HepG2 (cell line): Measurements from ENCODE around the gene HLA-B. TPM values are rescaled to one million over a fixed set of nuclear protein-coding genes. Genes with fewer than 3 reads are reported as not detected.

Experiments
- ARID5B ChIP-seq: IDR thresholded peaks from 2 replicates; pipeline ENCODE4 v1.4.0; 2020; ENCODE audit warnings: mild to moderate bottlenecking, missing genetic modification reagents
- ASH2L ChIP-seq: fragments of 300-600, 200-600 bp; sonication (generic); IDR thresholded peaks from 2 replicates; pipeline ENCODE4 v1.7.0; 2017; ENCODE audit warnings: low read depth, mild to moderate bottlenecking, moderate library complexity, mixed read lengths, low read length; ENCODE audit not compliant: insufficient read length
- CREB1 ChIP-seq, 2 experiments: fragments of 450-650 bp in 1 of 2; IDR thresholded peaks; 2 replicates each; pipeline ENCODE4 v1.6.1; 2016 to 2017; ENCODE audit warnings: control low read depth in 1 of 2, mild to moderate bottlenecking in 1 of 2, missing compliant biosample characterization in 1 of 2, missing genetic modification characterization in 1 of 2
- FOSL1 ChIP-seq: sonication (generic); formaldehyde crosslinking; IDR thresholded peaks from 2 replicates; pipeline ENCODE4 v1.9.0; 2021; ENCODE audit warnings: missing genetic modification reagents, borderline replicate concordance
- GATAD2A ChIP-seq: IDR thresholded peaks from 2 replicates; pipeline ENCODE4 v1.6.1; 2016
- JUNB ChIP-seq: sonication (generic); formaldehyde crosslinking; IDR thresholded peaks from 2 replicates; pipeline ENCODE4 v1.8.0; 2022; ENCODE audit warnings: missing genetic modification reagents, mild to moderate bottlenecking, borderline replicate concordance
- KDM2A ChIP-seq: sonication (generic); formaldehyde crosslinking; IDR thresholded peaks from 2 replicates; pipeline ENCODE4 v1.4.0; 2020; ENCODE audit warnings: low read depth, missing genetic modification reagents, borderline replicate concordance
- KLF11 ChIP-seq: IDR thresholded peaks from 2 replicates; pipeline ENCODE4 v1.6.1; 2016; ENCODE audit warnings: missing compliant biosample characterization
- MATR3 ChIP-seq: sonication (generic); formaldehyde crosslinking; IDR thresholded peaks from 2 replicates; pipeline ENCODE4 v1.4.0; 2020; ENCODE audit warnings: missing genetic modification reagents
- MED1 ChIP-seq: sonication (generic); formaldehyde crosslinking; IDR thresholded peaks from 2 replicates; pipeline ENCODE4 v1.4.0; 2020; ENCODE audit warnings: missing genetic modification reagents
- RFX5 ChIP-seq: IDR thresholded peaks from 2 replicates; pipeline ENCODE4 v1.6.1; 2011; ENCODE audit warnings: low read depth, low read length, improper control_type of control experiment
- SAFB2 ChIP-seq: sonication (generic); formaldehyde crosslinking; IDR thresholded peaks from 2 replicates; pipeline ENCODE4 v1.5.1; 2020; ENCODE audit warnings: missing genetic modification reagents, low read depth, mild to moderate bottlenecking, borderline replicate concordance
- SALL1 ChIP-seq: sonication (generic); formaldehyde crosslinking; IDR thresholded peaks from 2 replicates; pipeline ENCODE4 v1.8.0; 2022; ENCODE audit warnings: mild to moderate bottlenecking, missing genetic modification reagents
- SAP130 ChIP-seq: IDR thresholded peaks from 2 replicates; pipeline ENCODE4 v1.6.1; 2016; ENCODE audit warnings: low read depth
- TAF1 ChIP-seq: sonication (generic); formaldehyde crosslinking; IDR thresholded peaks from 2 replicates; pipeline ENCODE4 v1.4.0; 2020; ENCODE audit warnings: missing genetic modification reagents
- TSC22D2 ChIP-seq: sonication (generic); formaldehyde crosslinking; IDR thresholded peaks from 2 replicates; pipeline ENCODE4 v1.5.1; 2020; ENCODE audit warnings: missing genetic modification reagents, mild to moderate bottlenecking, borderline replicate concordance
- U2AF1 ChIP-seq: fragments of 200-400 bp; formaldehyde crosslinking; optimal IDR thresholded peaks from 2 replicates; pipeline ENCODE3; 2017; ENCODE audit warnings: mild to moderate bottlenecking, low read depth, low read length
- ZBTB34 ChIP-seq: sonication (generic); formaldehyde crosslinking; IDR thresholded peaks from 2 replicates; pipeline ENCODE4 v1.8.0; 2022; ENCODE audit warnings: mild to moderate bottlenecking, missing genetic modification reagents
- ZMAT3 ChIP-seq: sonication (generic); formaldehyde crosslinking; conservative IDR thresholded peaks from 2 replicates; pipeline ENCODE4 v1.7.0; 2021; ENCODE audit warnings: missing genetic modification reagents
- ZNF160 ChIP-seq: sonication (generic); formaldehyde crosslinking; IDR thresholded peaks from 2 replicates; pipeline ENCODE4 v1.8.0; 2022; ENCODE audit warnings: mild to moderate bottlenecking, inconsistent platforms, missing genetic modification reagents
- ZNF335 ChIP-seq: sonication (generic); formaldehyde crosslinking; IDR thresholded peaks from 2 replicates; pipeline ENCODE4 v1.4.0; 2020; ENCODE audit warnings: missing genetic modification reagents
- ZNF362 ChIP-seq: sonication (generic); formaldehyde crosslinking; IDR thresholded peaks from 2 replicates; pipeline ENCODE4 v1.4.0; 2020; ENCODE audit warnings: missing genetic modification reagents, mild to moderate bottlenecking, borderline replicate concordance
- ZNF431 ChIP-seq: sonication (generic); formaldehyde crosslinking; IDR thresholded peaks from 2 replicates; pipeline ENCODE4 v1.9.0; 2022; ENCODE audit warnings: missing genetic modification reagents, low read depth, mild to moderate bottlenecking, borderline replicate concordance
- ZNF567 ChIP-seq: sonication (generic); formaldehyde crosslinking; IDR thresholded peaks from 2 replicates; pipeline ENCODE4 v1.8.1; 2023; ENCODE audit warnings: mild to moderate bottlenecking, missing genetic modification reagents, borderline replicate concordance
- ZNF605 ChIP-seq: sonication (generic); formaldehyde crosslinking; IDR thresholded peaks from 2 replicates; pipeline ENCODE4 v1.8.0; 2022; ENCODE audit warnings: mild to moderate bottlenecking, missing genetic modification reagents
- polyA plus RNA-seq, 8 experiments: library from polyadenylated mRNA; depleted of rRNA in 3 of 8; stranded (reverse) in 7 of 8; unstranded in 1 of 8; fragments of >200 nt; fragmentation: Illumina TruSeq in 4 of 8; extraction: Trizol in 4 of 8; gene quantifications; 2 replicates each; pipeline versions ENCODE4 v1.2.1 to v1.2.3, GENCODE V29; 2011 to 2016; ENCODE audit warnings: low read depth in 4 of 8, missing spikeins in 1 of 8, mixed read lengths in 1 of 8; ENCODE audit not compliant: insufficient read depth in 1 of 8
- total RNA-seq, 5 experiments: library from RNA; depleted of rRNA; stranded (reverse); fragments of >200 nt; fragmentation: Illumina TruSeq; extraction: Trizol; gene quantifications; 2 replicates each; pipeline ENCODE4 v1.2.3, GENCODE V29; 2016; ENCODE audit warnings: low read depth in 1 of 5
- TF ChIP-seq, protein P1 (sequence below): sonication (generic); formaldehyde crosslinking; IDR thresholded peaks from 2 replicates; pipeline ENCODE4 v1.4.0; 2020; ENCODE audit warnings: mild to moderate bottlenecking, missing genetic modification reagents

HLA-B gene
- total and polyA plus RNA-seq, 2 of the 13 experiments (the other 11 are each of a cell fraction or from before 2014, with no cell fraction given), result 35.3 to 88.9 TPM

- peak; percentile 86 for TF ChIP-seq ZNF362 (CRISPR knock-in tag)
- no peak for TF ChIP-seq SALL1 (CRISPR knock-in tag)
- TF ChIP-seq U2AF1, result no peak
- TF ChIP-seq CREB1 (IDR thresholded peaks at IDR 0.05), result no peak
- TF ChIP-seq CREB1 (CRISPR knock-in tag; IDR thresholded peaks at IDR 0.05), result 0 out of 2 replicates have a peak, but pooled peaks have one; percentile 37
- peak; percentile 37; the same call in 1 of the 2 replicates for TF ChIP-seq TAF1 (CRISPR knock-in tag)
- TF ChIP-seq ARID5B (CRISPR knock-in tag), result 0 out of 2 replicates have a peak, but pooled peaks have one; percentile 11
- TF ChIP-seq GATAD2A, result peak; percentile 5; the same call in 1 of the 2 replicates
- TF ChIP-seq FOSL1, result peak; percentile 63; the same call in 1 of the 2 replicates
- no peak for TF ChIP-seq ASH2L
- TF ChIP-seq ZBTB34 (CRISPR knock-in tag), result no peak
- no peak for TF ChIP-seq RFX5
- no peak for TF ChIP-seq KLF11 (CRISPR knock-in tag)
- no peak for TF ChIP-seq ZMAT3 (CRISPR knock-in tag)
- TF ChIP-seq, protein P1, sequence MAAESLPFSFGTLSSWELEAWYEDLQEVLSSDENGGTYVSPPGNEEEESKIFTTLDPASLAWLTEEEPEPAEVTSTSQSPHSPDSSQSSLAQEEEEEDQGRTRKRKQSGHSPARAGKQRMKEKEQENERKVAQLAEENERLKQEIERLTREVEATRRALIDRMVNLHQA (CRISPR knock-in tag), result no peak
- TF ChIP-seq ZNF431 (CRISPR knock-in tag), result no peak
- TF ChIP-seq SAP130 (CRISPR knock-in tag), result peak; percentile 71
- TF ChIP-seq KDM2A (CRISPR knock-in tag), result 0 out of 2 replicates have a peak, but pooled peaks have one; percentile 12
- TF ChIP-seq ZNF567 (CRISPR knock-in tag), result no peak
- TF ChIP-seq ZNF160 (CRISPR knock-in tag), result no peak
- no peak for TF ChIP-seq TSC22D2 (CRISPR knock-in tag)
- peak; percentile 43; the same call in 1 of the 2 replicates for TF ChIP-seq MED1 (CRISPR knock-in tag)
- TF ChIP-seq MATR3 (CRISPR knock-in tag), result no peak
- 0 out of 2 replicates have a peak, but pooled peaks have one; percentile 17 for TF ChIP-seq ZNF335 (CRISPR knock-in tag)
- TF ChIP-seq SAFB2 (CRISPR knock-in tag), result no peak
- TF ChIP-seq ZNF605 (CRISPR knock-in tag), result peak; percentile 18; the same call in 1 of the 2 replicates
- TF ChIP-seq JUNB (CRISPR knock-in tag), result peak; percentile 52; the same call in 1 of the 2 replicates
Observed at GRCh38 chr6:31401403-31401802, 44.4 kb upstream of the HLA-B start (continued).
